Stimulated activated naive B cell treated with anti-CD40 and anti-IgM and Interleukin-4, amounts not matched to agents 10 μg/mL and 1 μg/mL and 100 μg/mL, for 72 hours (primary cell): Measurements from ENCODE around the gene FAM13A.
"Not testable (repeated sequence)": the region's sequence is repeated elsewhere in the genome, so short reads cannot be mapped to it uniquely, and the experiment has no call there.

Source experiments
- ATAC-seq, 2 donors: fragments of 150-1000 bp; cut with Tn5 transposase; replicated peaks; 2 replicates each; pipeline ENCODE4 v1.10.0; 2021; ENCODE audit warnings: moderate library complexity in 1 of 2
- DNase-seq: peaks from one replicate; pipeline ENCODE4 v3.0.0; 2021
- H3K27ac Mint-ChIP-seq: one replicate; pipeline ENCODE4 v1.8.0; 2022; ENCODE audit warnings: mild to moderate bottlenecking, mixed read lengths
- H3K27me3 Mint-ChIP-seq, 2 donors: one replicate each; pipeline ENCODE4 v1.8.0; 2022; ENCODE audit warnings: mixed read lengths in 2 of 2
- H3K36me3 Mint-ChIP-seq, 2 donors: one replicate each; pipeline ENCODE4 v1.8.0; 2022; ENCODE audit warnings: mixed read lengths in 2 of 2, mild to moderate bottlenecking in 1 of 2
- H3K4me1 Mint-ChIP-seq, 2 donors: one replicate each; pipeline ENCODE4 v1.8.0; 2022; ENCODE audit warnings: mixed read lengths in 2 of 2, mild to moderate bottlenecking in 1 of 2
- H3K4me3 Mint-ChIP-seq, 2 donors: one replicate each; pipeline ENCODE4 v1.8.0; 2022; ENCODE audit warnings: mild to moderate bottlenecking in 2 of 2, mixed read lengths in 2 of 2, moderate library complexity in 1 of 2
- H3K9me3 Mint-ChIP-seq, 2 donors: one replicate each; pipeline ENCODE4 v1.8.0; 2022; ENCODE audit warnings: mixed read lengths in 2 of 2, mild to moderate bottlenecking in 1 of 2

Gene FAM13A

GRCh38 chr4:88907478-88907877, 149.5 kb downstream of the FAM13A start:
- Mint-ChIP-seq H3K9me3 (peaks cover 0 to 3% of the 10 kb centered on the region in 2 donors), H3K27ac (no peak overlapping the region), H3K4me1 (no peaks in the 10 kb centered on the region), H3K4me3 (no peak overlapping the region), H3K36me3 (no peaks in the 10 kb centered on the region), H3K27me3 (no peaks in the 10 kb centered on the region)
- no peak for DNase-seq
- ATAC-seq: no peak

- not testable (repeated sequence) for H3K36me3 Mint-ChIP-seq, ATAC-seq, H3K27ac Mint-ChIP-seq, H3K4me3 Mint-ChIP-seq, H3K4me1 Mint-ChIP-seq, H3K27me3 Mint-ChIP-seq, DNase-seq
- peaks cover 8 to 24% of the 10 kb centered on the region in 2 donors for H3K9me3 Mint-ChIP-seq
Observed at GRCh38 chr4:88904240-88904639, 152.7 kb downstream of the FAM13A start.

GRCh38 chr4:88900432-88900831, 156.6 kb downstream of the FAM13A start:
- peaks cover 10 to 24% of the 10 kb centered on the region in 2 donors for H3K9me3 Mint-ChIP-seq
- DNase-seq (no peak), ATAC-seq (no peak)
- H3K36me3 Mint-ChIP-seq: peaks cover 0 to 3% of the 10 kb centered on the region in 2 donors
- no peaks in the 10 kb centered on the region for H3K4me1 Mint-ChIP-seq
- no peak overlapping the region for H3K27ac Mint-ChIP-seq
- no peaks in the 10 kb centered on the region for H3K27me3 Mint-ChIP-seq
- H3K4me3 Mint-ChIP-seq: no peak overlapping the region

GRCh38 chr4:88897752-88898151, 159.2 kb downstream of the FAM13A start:
- Mint-ChIP-seq H3K4me3 (no peak overlapping the region), H3K36me3 (peaks cover 0 to 3% of the 10 kb centered on the region in 2 donors)
- ATAC-seq: no peak

GRCh38 chr4:88897180-88897579, 159.8 kb downstream of the FAM13A start:
- DNase-seq (no peak), ATAC-seq (no peak)
- Mint-ChIP-seq H3K4me1 (no peaks in the 10 kb centered on the region), H3K27me3 (no peaks in the 10 kb centered on the region), H3K27ac (no peak overlapping the region), H3K4me3 (no peak overlapping the region), H3K9me3 (peaks cover 10 to 21% of the 10 kb centered on the region in 2 donors), H3K36me3 (peaks cover 0 to 3% of the 10 kb centered on the region in 2 donors)

More at GRCh38 chr4:88897752-88898151, 159.2 kb downstream of the FAM13A start:
- H3K4me1 Mint-ChIP-seq: no peaks in the 10 kb centered on the region
- no peaks in the 10 kb centered on the region for H3K27me3 Mint-ChIP-seq
- H3K9me3 Mint-ChIP-seq: peaks cover 10 to 21% of the 10 kb centered on the region in 2 donors
- H3K27ac Mint-ChIP-seq: no peak overlapping the region
- DNase-seq: no peak

GRCh38 chr4:88893961-88894360, 163.0 kb downstream of the FAM13A start:
- Mint-ChIP-seq H3K4me1 (no peaks in the 10 kb centered on the region), H3K4me3 (no peak overlapping the region), H3K27ac (no peak overlapping the region), H3K9me3 (no peaks in the 10 kb centered on the region), H3K36me3 (no peaks in the 10 kb centered on the region), H3K27me3 (no peaks in the 10 kb centered on the region)
- DNase-seq: no peak
- no peak for ATAC-seq

- H3K27ac Mint-ChIP-seq: no peak overlapping the region
- H3K36me3 Mint-ChIP-seq: no peaks in the 10 kb centered on the region
- H3K9me3 Mint-ChIP-seq: no peaks in the 10 kb centered on the region
- no peaks in the 10 kb centered on the region for H3K4me1 Mint-ChIP-seq
- ATAC-seq: no peak
- no peaks in the 10 kb centered on the region for H3K27me3 Mint-ChIP-seq
- H3K4me3 Mint-ChIP-seq: no peak overlapping the region
- DNase-seq: no peak
Observed at GRCh38 chr4:88892646-88893045, 164.3 kb downstream of the FAM13A start.

GRCh38 chr4:88891636-88892035, 165.3 kb downstream of the FAM13A start:
- Mint-ChIP-seq H3K4me1 (no peaks in the 10 kb centered on the region), H3K36me3 (no peaks in the 10 kb centered on the region), H3K4me3 (no peak overlapping the region), H3K27me3 (no peaks in the 10 kb centered on the region), H3K27ac (no peak overlapping the region), H3K9me3 (no peaks in the 10 kb centered on the region)
- DNase-seq (no peak), ATAC-seq (no peak)

GRCh38 chr4:88887409-88887808, 169.6 kb downstream of the FAM13A start:
- not testable (repeated sequence) for H3K27me3 Mint-ChIP-seq, H3K9me3 Mint-ChIP-seq, H3K27ac Mint-ChIP-seq, H3K36me3 Mint-ChIP-seq, DNase-seq, H3K4me3 Mint-ChIP-seq, ATAC-seq, H3K4me1 Mint-ChIP-seq

DNA sequence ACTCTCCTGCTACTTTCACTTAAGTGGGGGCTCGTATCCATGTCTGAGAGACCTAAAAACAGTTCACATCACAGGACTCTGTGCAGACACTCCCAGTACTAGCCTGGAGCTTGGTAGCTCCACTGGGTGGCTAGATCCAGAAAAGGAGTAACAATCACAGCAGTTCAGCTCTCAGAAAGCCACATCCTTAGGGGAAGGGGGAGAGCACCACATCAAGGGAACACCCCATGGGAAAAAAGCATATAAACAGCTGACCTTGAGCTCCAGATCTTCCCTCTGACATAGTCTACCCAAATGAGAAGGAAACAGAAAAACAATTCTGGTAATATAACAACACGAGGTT, 175.8 kb downstream of the FAM13A start:
- Mint-ChIP-seq H3K36me3 (no peaks in the 10 kb centered on the region), H3K27ac (no peak overlapping the region), H3K4me3 (no peak overlapping the region), H3K27me3 (peaks cover 0 to 5% of the 10 kb centered on the region in 2 donors), H3K4me1 (no peaks in the 10 kb centered on the region), H3K9me3 (no peaks in the 10 kb centered on the region)
- DNase-seq (no peak), ATAC-seq (no peak)

GRCh38 chr4:88880501-88881226, 176.3 kb downstream of the FAM13A start:
- Mint-ChIP-seq H3K27ac (no peak overlapping the region), H3K27me3 (peaks cover 0 to 5% of the 10 kb centered on the region in 2 donors), H3K4me1 (no peaks in the 10 kb centered on the region), H3K9me3 (no peaks in the 10 kb centered on the region), H3K36me3 (no peaks in the 10 kb centered on the region), H3K4me3 (no peak overlapping the region)
- DNase-seq: no peak
- ATAC-seq: no peak

GRCh38 chr4:88879991-88880390, 177.0 kb downstream of the FAM13A start:
- peaks cover 0 to 5% of the 10 kb centered on the region in 2 donors for H3K27me3 Mint-ChIP-seq
- no peak for ATAC-seq
- H3K9me3 Mint-ChIP-seq: no peaks in the 10 kb centered on the region
- no peak overlapping the region for H3K4me3 Mint-ChIP-seq
- no peak for DNase-seq
- no peak overlapping the region for H3K27ac Mint-ChIP-seq
- no peaks in the 10 kb centered on the region for H3K36me3 Mint-ChIP-seq
- no peaks in the 10 kb centered on the region for H3K4me1 Mint-ChIP-seq

DNA sequence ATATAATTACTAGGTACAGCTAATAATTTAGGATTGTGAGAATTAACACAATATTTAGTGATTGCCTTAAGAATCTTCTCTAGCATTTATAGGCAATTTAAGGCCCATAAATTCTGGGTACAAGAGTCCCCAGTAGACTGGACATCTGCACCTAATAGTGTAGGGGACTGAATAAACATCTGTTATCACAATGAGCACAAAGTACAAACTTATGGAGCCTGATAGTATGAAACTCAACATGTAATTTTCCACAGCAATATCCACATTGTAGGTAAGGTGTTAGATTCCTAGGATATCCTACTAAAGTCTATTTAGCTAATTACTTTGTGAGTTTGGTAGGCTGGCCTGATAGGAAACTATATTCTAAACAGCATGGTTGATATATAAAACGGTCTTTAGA, 178.3 kb downstream of the FAM13A start:
- Mint-ChIP-seq H3K4me1 (no peaks in the 10 kb centered on the region), H3K9me3 (no peaks in the 10 kb centered on the region), H3K27me3 (peaks cover 0 to 5% of the 10 kb centered on the region in 2 donors), H3K4me3 (no peak overlapping the region), H3K36me3 (no peaks in the 10 kb centered on the region), H3K27ac (no peak overlapping the region)
- DNase-seq: no peak
- no peak for ATAC-seq

- no peaks in the 10 kb centered on the region for H3K4me1 Mint-ChIP-seq
- no peak for ATAC-seq
- no peak overlapping the region for H3K4me3 Mint-ChIP-seq
- H3K27me3 Mint-ChIP-seq: peaks cover 17 to 29% of the 10 kb centered on the region in 2 donors
- H3K9me3 Mint-ChIP-seq: no peaks in the 10 kb centered on the region
- H3K27ac Mint-ChIP-seq: no peak overlapping the region
- DNase-seq: no peak
- H3K36me3 Mint-ChIP-seq: no peaks in the 10 kb centered on the region
Observed at GRCh38 chr4:88870428-88870827, 186.6 kb downstream of the FAM13A start.

DNA sequence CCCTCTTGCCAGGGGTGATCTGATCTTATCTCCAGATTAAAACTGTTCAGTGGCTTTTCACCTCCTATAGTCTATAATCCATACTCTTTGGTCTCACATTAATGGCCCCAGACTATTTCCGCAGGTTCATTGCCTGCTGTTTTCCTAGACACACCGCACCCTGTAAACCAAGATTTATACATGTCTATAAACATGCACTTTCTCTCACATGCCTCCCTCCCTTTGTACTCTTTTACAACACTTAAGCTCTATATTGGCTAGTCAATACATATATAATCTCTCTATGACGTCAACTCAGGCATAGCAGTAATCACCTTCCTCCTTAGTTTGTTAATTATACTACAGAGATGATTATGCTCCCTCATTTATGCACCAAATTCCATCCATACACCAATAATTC, 188.5 kb downstream of the FAM13A start:
- H3K36me3 Mint-ChIP-seq: no peaks in the 10 kb centered on the region
- H3K27ac Mint-ChIP-seq: no peak overlapping the region
- DNase-seq: no peak
- ATAC-seq: no peak
- peaks cover 17 to 29% of the 10 kb centered on the region in 2 donors for H3K27me3 Mint-ChIP-seq
- no peaks in the 10 kb centered on the region for H3K9me3 Mint-ChIP-seq
- no peaks in the 10 kb centered on the region for H3K4me1 Mint-ChIP-seq
- H3K4me3 Mint-ChIP-seq: no peak overlapping the region
